Measurements from ENCODE around the gene XPA. TPM values are rescaled to one million over a fixed set of nuclear protein-coding genes. Genes with fewer than 3 reads are reported as not detected.

The XPA gene
- total RNA-seq, 4 donors from 2014 or later: 25.6 to 42.5 (median 35.8) TPM

GRCh38 chr9:97675655-97676054 is 21.5 kb downstream of the XPA start:
- Histone ChIP-seq H3K9me3 (no peaks in the 10 kb centered on the region), H3K4me3 (replicated peaks in 1 of 3) (no peak overlapping the region), H3K27me3 (no peaks in the 10 kb centered on the region), H3K36me3 (peaks cover 43 to 75% of the 10 kb centered on the region in 2 donors), H3K4me1 (no peaks in the 10 kb centered on the region), H3K27ac (no peak overlapping the region)
- intact Hi-C loops (cut with DNase I): no loop called here
- no peak for TF ChIP-seq CTCF (IDR thresholded peaks at IDR 0.05)
- TF ChIP-seq POLR2A (IDR thresholded peaks at IDR 0.05): no peak
- DNase-seq: no peak
- WGBS, 2 donors: 89% methylated on average over 3 of the region's 3 CpGs

- 93 to 95% methylated on average over 3 of the region's 3 CpGs for WGBS, 2 donors
- Histone ChIP-seq H3K9me3 (no peaks in the 10 kb centered on the region), H3K4me1 (peaks cover 4 to 5% of the 10 kb centered on the region in 2 donors), H3K27me3 (no peaks in the 10 kb centered on the region), H3K27ac (no peak overlapping the region), H3K36me3 (peaks cover 50 to 80% of the 10 kb centered on the region in 2 donors), H3K4me3 (replicated peaks in 1 of 3) (no peak overlapping the region)
- TF ChIP-seq CTCF (IDR thresholded peaks at IDR 0.05): no peak
- no peak for TF ChIP-seq POLR2A (IDR thresholded peaks at IDR 0.05)
- intact Hi-C loops (cut with DNase I): no loop called here
- DNase-seq: no peak
These were observed 23.2 kb downstream of the XPA start for GRCh38 chr9:97673922-97674321.

GRCh38 chr9:97672403-97672802 is 24.7 kb downstream of the XPA start:
- intact Hi-C loops (cut with DNase I): no loop called here
- Histone ChIP-seq H3K4me3 (replicated peaks in 1 of 3) (no peak overlapping the region), H3K27me3 (no peaks in the 10 kb centered on the region), H3K27ac (no peak overlapping the region), H3K4me1 (peaks cover 14% of the 10 kb centered on the region in 2 donors), H3K9me3 (no peaks in the 10 kb centered on the region), H3K36me3 (peaks cover 52 to 71% of the 10 kb centered on the region in 2 donors)
- TF ChIP-seq POLR2A (IDR thresholded peaks at IDR 0.05) (no peak), CTCF (IDR thresholded peaks at IDR 0.05) (no peak)
- no peak for DNase-seq
- WGBS, 2 donors: 91 to 93% methylated on average over 3 of the region's 3 CpGs

GRCh38 chr9:97670586-97670985 is 26.6 kb downstream of the XPA start:
- intact Hi-C loops (cut with DNase I): no loop called here
- Histone ChIP-seq H3K4me3 (replicated peaks in 1 of 3) (no peak overlapping the region), H3K27ac (peak overlapping the region in 1 of 3 donors; percentile 87), H3K9me3 (no peaks in the 10 kb centered on the region), H3K27me3 (no peaks in the 10 kb centered on the region), H3K36me3 (peaks cover 57 to 67% of the 10 kb centered on the region in 2 donors), H3K4me1 (peaks cover 14% of the 10 kb centered on the region in 2 donors)
- DNase-seq: no peak
- WGBS, 2 donors: 92 to 93% methylated on average over 3 of the region's 3 CpGs
- no peak for TF ChIP-seq CTCF (IDR thresholded peaks at IDR 0.05)
- no peak for TF ChIP-seq POLR2A (IDR thresholded peaks at IDR 0.05)

- 57 to 62% methylated on average over 3 of the region's 3 CpGs for WGBS, 2 donors
- Histone ChIP-seq H3K4me1 (peaks cover 14% of the 10 kb centered on the region in 2 donors), H3K9me3 (no peaks in the 10 kb centered on the region), H3K36me3 (peaks cover 50 to 63% of the 10 kb centered on the region in 2 donors), H3K4me3 (replicated peaks in 1 of 3) (no peak overlapping the region), H3K27me3 (no peaks in the 10 kb centered on the region), H3K27ac (peak overlapping the region; percentile 48 to 87 (median 84))
- intact Hi-C loops (cut with DNase I): no loop called here
- TF ChIP-seq CTCF (IDR thresholded peaks at IDR 0.05) (no peak), POLR2A (IDR thresholded peaks at IDR 0.05) (no peak)
- no peak for DNase-seq
These were observed 28.7 kb downstream of the XPA start for GRCh38 chr9:97668485-97668884.
